Activated CD4-positive, alpha-beta T cell treated with anti-CD3 and anti-CD28 coated beads, Interleukin-2, amount 10 ng/mL, durations not matched to agents 7 days and 5 days (primary cell): Measurements from ENCODE around the gene MIPEP. TPM values are rescaled to one million over a fixed set of nuclear protein-coding genes. Genes with fewer than 3 reads are reported as not detected.

Experiments
- CTCF ChIA-PET: fragments of 350-600 bp; sonication (Branson Sonifier 250); formaldehyde crosslinking; loops from one replicate; lab custom pipeline; 2021; ENCODE audit warnings: antibody characterized with exemption; lab: Charles Lee
- POLR2A ChIA-PET: fragments of 350-600 bp; sonication (Branson Sonifier 250); formaldehyde crosslinking; loops from one replicate; lab custom pipeline; 2021; ENCODE audit warnings: antibody characterized with exemption; lab: Charles Lee
- DNase-seq: peaks from one replicate; pipeline ENCODE4 v3.0.0-alpha.2; 2020
- H3K27ac Mint-ChIP-seq: one replicate; pipeline ENCODE4 v1.8.0; 2021; ENCODE audit warnings: mild to moderate bottlenecking, moderate library complexity, mixed read lengths
- H3K27me3 Mint-ChIP-seq: one replicate; pipeline ENCODE4 v1.8.0; 2021; ENCODE audit warnings: mixed read lengths
- H3K36me3 Mint-ChIP-seq: one replicate; pipeline ENCODE4 v1.8.0; 2021; ENCODE audit warnings: low read depth, mixed read lengths
- H3K4me1 Mint-ChIP-seq: one replicate; pipeline ENCODE4 v1.8.0; 2021; ENCODE audit warnings: mixed read lengths
- H3K4me3 Mint-ChIP-seq: one replicate; pipeline ENCODE4 v1.8.0; 2021; ENCODE audit warnings: mild to moderate bottlenecking, moderate library complexity, mixed read lengths
- H3K9me3 Mint-ChIP-seq: one replicate; pipeline ENCODE4 v1.8.0; 2021; ENCODE audit warnings: mixed read lengths
- total RNA-seq, 2 experiments: library from RNA; stranded (reverse); gene quantifications; one replicate each; pipeline ENCODE4 v1.2.3, GENCODE V29; 2021

Gene MIPEP
- total RNA-seq, 2 experiments from 2014 or later: 8.2 to 10.0 TPM

GRCh38 chr13:23843436-23843835, 45.8 kb downstream of the MIPEP start:
- Mint-ChIP-seq H3K27ac (no peak overlapping the region), H3K4me1 (peaks cover 11% of the 10 kb centered on the region), H3K36me3 (no peaks in the 10 kb centered on the region), H3K4me3 (no peak overlapping the region), H3K9me3 (no peaks in the 10 kb centered on the region), H3K27me3 (no peaks in the 10 kb centered on the region)
- DNase-seq: no peak
- CTCF ChIA-PET: interaction anchor here (0.6 to 1.2 kb wide), 2 partner anchors 8 to 9 kb away, joined by 3 read pairs; no protein-coding TSS in a partner anchor
- POLR2A ChIA-PET: no interaction called here

- H3K36me3 Mint-ChIP-seq: no peaks in the 10 kb centered on the region
- no peaks in the 10 kb centered on the region for H3K27me3 Mint-ChIP-seq
- peaks cover 11% of the 10 kb centered on the region for H3K4me1 Mint-ChIP-seq
- CTCF ChIA-PET: no interaction called here
- POLR2A ChIA-PET: no interaction called here
- no peak for DNase-seq
- H3K4me3 Mint-ChIP-seq: no peak overlapping the region
- no peak overlapping the region for H3K27ac Mint-ChIP-seq
- no peaks in the 10 kb centered on the region for H3K9me3 Mint-ChIP-seq
These were observed 46.8 kb downstream of the MIPEP start for GRCh38 chr13:23842406-23842805.

DNA sequence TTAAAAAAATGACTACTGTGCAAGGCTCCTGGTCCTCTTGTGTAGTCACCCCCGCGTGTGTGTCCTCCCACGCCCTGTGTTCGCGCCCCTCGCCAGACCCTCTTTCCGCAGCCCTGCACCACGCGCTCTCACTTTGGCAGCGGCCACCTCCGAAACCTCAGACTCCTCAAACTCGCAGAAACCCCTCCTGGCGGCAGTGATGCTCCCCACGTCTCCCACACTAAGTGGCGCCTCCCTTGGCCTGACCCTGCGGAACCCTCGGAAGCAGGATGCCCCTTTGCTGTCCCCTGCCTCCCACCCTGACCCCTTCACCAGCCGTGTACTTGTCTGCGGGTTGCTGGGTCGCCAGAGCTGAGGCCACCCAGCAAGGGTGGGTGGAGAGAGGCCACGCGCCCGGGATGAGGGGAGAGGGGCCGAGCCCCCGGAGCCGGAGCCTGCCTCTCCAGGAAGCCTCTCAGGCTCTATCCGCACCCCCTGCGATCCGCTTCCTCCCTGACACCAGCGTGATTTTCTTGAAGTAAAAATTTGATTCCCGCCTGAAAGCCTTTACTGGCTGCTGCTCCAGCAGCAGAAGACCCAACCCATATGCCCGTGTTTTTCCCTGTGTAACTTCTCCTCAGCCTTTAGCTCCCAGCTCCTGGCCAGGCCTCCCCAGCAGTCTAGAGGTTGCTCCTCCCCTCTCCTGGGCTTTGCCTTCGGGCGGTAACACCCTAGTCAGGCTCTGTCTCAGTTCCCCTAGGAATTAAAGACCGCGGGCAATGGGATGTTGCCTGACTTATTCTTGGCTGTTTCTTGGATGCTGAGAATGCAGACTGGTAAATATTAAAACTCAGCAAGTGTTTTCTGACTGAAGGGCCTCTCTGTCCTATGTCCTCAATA, 55.2 kb downstream of the MIPEP start:
- ChIA-PET POLR2A (no interaction called here), CTCF (no interaction called here)
- Mint-ChIP-seq H3K4me3 (no peak overlapping the region), H3K27ac (no peak overlapping the region), H3K36me3 (no peaks in the 10 kb centered on the region), H3K4me1 (no peaks in the 10 kb centered on the region), H3K9me3 (no peaks in the 10 kb centered on the region), H3K27me3 (no peaks in the 10 kb centered on the region)
- DNase-seq: no peak

DNA sequence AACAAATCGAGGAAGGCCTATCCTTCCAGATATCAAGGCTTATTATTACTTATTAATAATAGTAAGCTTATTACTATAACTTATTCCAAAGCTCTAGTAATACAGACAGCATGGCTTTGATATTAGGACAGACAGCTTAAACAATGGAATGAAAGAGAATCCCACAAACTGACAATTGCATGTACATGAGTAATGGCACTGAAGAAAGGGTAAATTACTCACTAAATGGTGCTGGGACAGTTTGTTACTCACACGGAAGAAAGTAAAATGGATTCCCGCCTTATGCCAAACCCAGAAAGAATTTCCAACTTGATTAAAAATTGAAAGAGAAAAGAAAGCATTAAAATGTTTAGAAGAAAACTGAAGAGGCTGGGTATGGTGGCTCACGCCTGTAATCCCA, 60.3 kb downstream of the MIPEP start:
- CTCF ChIA-PET: no interaction called here
- POLR2A ChIA-PET: no interaction called here
- Mint-ChIP-seq H3K9me3 (peaks cover 7% of the 10 kb centered on the region), H3K27ac (no peak overlapping the region), H3K36me3 (peaks cover 7% of the 10 kb centered on the region), H3K4me1 (no peaks in the 10 kb centered on the region), H3K27me3 (no peaks in the 10 kb centered on the region), H3K4me3 (no peak overlapping the region)
- no peak for DNase-seq

DNA sequence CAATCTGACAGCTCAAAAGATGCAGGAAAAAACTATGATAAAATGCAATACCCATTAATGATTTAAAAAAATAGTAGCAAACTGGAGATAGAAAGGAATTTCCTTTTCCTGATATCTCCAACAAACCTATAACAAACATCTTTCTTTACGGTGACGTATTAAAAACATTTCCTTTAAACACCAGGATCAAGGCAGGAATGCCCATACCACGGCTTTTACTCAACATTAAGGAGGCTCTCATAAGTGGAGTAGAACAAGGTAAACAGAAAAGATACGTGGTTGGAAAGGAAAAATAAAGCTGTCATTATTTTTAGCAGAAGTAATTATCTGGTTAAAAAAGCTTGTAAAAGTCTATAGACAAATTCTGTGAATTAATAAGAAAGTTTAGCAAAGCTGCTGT, 61.1 kb downstream of the MIPEP start:
- no peak overlapping the region for H3K4me3 Mint-ChIP-seq
- H3K27me3 Mint-ChIP-seq: no peaks in the 10 kb centered on the region
- no peak for DNase-seq
- ChIA-PET CTCF (no interaction called here), POLR2A (no interaction called here)
- peaks cover 7% of the 10 kb centered on the region for H3K36me3 Mint-ChIP-seq
- peaks cover 7% of the 10 kb centered on the region for H3K9me3 Mint-ChIP-seq
- no peak overlapping the region for H3K27ac Mint-ChIP-seq
- H3K4me1 Mint-ChIP-seq: no peaks in the 10 kb centered on the region

DNA sequence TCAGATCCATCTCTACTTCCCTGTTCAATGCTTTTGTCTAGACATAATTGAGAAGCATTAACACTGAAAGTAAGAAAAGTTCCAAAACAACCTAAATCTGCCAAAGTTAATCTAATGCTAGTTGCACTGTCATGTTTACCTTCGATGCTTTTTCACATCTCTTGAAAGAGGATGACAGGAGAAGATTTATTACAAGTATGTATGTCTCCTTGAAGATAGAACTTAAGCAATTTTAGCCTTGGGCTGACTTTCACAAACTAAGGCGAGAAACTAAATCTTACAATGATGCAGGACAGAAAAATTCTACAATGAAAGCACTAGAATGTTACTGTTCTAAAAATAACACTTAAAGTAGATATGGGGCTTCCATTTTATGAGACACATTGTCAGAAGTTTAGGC, 64.0 kb downstream of the MIPEP start:
- Mint-ChIP-seq H3K9me3 (peaks cover 7% of the 10 kb centered on the region), H3K36me3 (peaks cover 7% of the 10 kb centered on the region), H3K4me1 (no peaks in the 10 kb centered on the region), H3K27me3 (no peaks in the 10 kb centered on the region), H3K4me3 (no peak overlapping the region), H3K27ac (no peak overlapping the region)
- ChIA-PET POLR2A (no interaction called here), CTCF (no interaction called here)
- DNase-seq: no peak

DNA sequence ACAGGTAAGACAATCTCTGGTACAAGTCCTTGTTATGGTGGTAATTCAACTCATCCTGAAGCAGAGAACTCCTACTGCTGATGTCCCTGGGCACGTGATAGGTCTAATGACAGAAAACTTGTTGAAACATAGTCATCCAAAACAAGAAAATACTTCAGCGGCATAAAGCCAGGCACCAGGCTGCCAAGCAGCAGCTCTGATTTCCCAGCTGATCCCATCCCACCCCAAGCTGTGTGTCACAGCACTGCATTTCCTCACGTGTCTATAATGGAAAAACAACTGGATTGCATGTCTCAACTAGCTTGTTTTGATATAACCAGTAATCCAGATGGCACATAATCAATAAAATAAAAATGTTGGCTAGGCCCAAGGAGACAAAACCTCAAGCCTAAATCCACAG, 64.8 kb downstream of the MIPEP start:
- no peaks in the 10 kb centered on the region for H3K4me1 Mint-ChIP-seq
- POLR2A ChIA-PET: no interaction called here
- DNase-seq: no peak
- H3K36me3 Mint-ChIP-seq: peaks cover 7% of the 10 kb centered on the region
- no peak overlapping the region for H3K27ac Mint-ChIP-seq
- H3K4me3 Mint-ChIP-seq: no peak overlapping the region
- no peaks in the 10 kb centered on the region for H3K27me3 Mint-ChIP-seq
- peaks cover 7% of the 10 kb centered on the region for H3K9me3 Mint-ChIP-seq
- CTCF ChIA-PET: interaction anchor here (0.6 to 1.3 kb wide), 4 partner anchors 10 to 100 kb away, joined by 3 to 4 read pairs (median 3); no protein-coding TSS in a partner anchor

DNA sequence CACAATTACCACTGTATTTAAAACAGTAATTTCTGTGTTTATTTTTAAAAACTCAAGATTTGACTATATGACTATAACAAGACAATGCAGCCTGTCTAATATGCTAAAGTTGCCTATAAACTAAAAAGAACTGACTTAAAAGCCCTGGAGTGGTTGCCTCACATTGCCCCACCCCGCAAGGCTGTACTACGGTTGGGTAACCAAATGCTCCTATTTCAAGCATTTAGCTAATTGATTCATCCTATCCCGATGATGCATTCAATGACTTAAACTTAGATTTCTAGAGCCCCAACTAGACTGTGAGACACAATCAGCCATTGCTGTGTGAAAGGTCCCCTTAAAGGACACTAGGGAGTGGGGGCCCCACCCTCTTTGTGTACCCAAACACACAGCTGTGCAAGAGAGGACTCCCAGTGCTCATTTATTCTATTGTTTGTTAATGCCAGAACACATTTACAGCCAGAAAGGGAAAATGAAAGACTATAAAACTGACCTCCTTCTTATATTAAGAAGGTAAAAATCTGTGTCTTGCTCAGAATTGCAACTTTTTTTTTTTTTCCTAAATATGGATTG, 66.9 kb downstream of the MIPEP start:
- ChIA-PET CTCF (no interaction called here), POLR2A (no interaction called here)
- peaks cover 7% of the 10 kb centered on the region for H3K36me3 Mint-ChIP-seq
- peaks cover 2% of the 10 kb centered on the region for H3K4me1 Mint-ChIP-seq
- no peak for DNase-seq
- no peaks in the 10 kb centered on the region for H3K27me3 Mint-ChIP-seq
- no peak overlapping the region for H3K27ac Mint-ChIP-seq
- H3K4me3 Mint-ChIP-seq: no peak overlapping the region
- peaks cover 7% of the 10 kb centered on the region for H3K9me3 Mint-ChIP-seq

DNA sequence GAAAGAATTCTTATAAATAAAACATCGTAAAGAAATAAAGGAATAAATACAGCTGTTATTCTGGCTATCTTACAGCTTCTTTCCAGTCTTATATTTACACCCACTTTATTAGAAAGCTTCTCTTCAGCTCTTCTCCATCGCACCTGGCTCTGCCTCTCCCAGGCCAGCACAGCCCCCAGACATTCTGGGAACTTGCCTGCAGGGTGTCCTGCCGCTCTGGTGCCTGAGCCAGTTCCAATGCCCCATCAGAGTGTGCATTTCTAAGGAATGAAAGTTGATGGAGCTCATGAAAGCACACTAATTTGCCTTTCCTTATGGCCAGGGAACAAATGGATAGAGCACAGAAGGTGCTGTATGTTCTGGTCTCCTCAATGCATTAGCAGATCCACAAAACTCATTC, 68.7 kb downstream of the MIPEP start:
- Mint-ChIP-seq H3K36me3 (peaks cover 6% of the 10 kb centered on the region), H3K27ac (no peak overlapping the region), H3K9me3 (peaks cover 7% of the 10 kb centered on the region), H3K27me3 (no peaks in the 10 kb centered on the region), H3K4me3 (no peak overlapping the region), H3K4me1 (peaks cover 2% of the 10 kb centered on the region)
- no peak for DNase-seq
- POLR2A ChIA-PET: no interaction called here
- CTCF ChIA-PET: no interaction called here

- no peaks in the 10 kb centered on the region for H3K36me3 Mint-ChIP-seq
- ChIA-PET POLR2A (no interaction called here), CTCF (no interaction called here)
- no peak overlapping the region for H3K27ac Mint-ChIP-seq
- peaks cover 2% of the 10 kb centered on the region for H3K4me1 Mint-ChIP-seq
- DNase-seq: no peak
- H3K4me3 Mint-ChIP-seq: no peak overlapping the region
- no peaks in the 10 kb centered on the region for H3K27me3 Mint-ChIP-seq
- H3K9me3 Mint-ChIP-seq: no peaks in the 10 kb centered on the region
These were observed 71.4 kb downstream of the MIPEP start for GRCh38 chr13:23817830-23818229.

- peaks cover 2% of the 10 kb centered on the region for H3K4me1 Mint-ChIP-seq
- CTCF ChIA-PET: no interaction called here
- no peak overlapping the region for H3K4me3 Mint-ChIP-seq
- POLR2A ChIA-PET: no interaction called here
- no peaks in the 10 kb centered on the region for H3K9me3 Mint-ChIP-seq
- no peak for DNase-seq
- H3K27me3 Mint-ChIP-seq: no peaks in the 10 kb centered on the region
- no peak overlapping the region for H3K27ac Mint-ChIP-seq
- no peaks in the 10 kb centered on the region for H3K36me3 Mint-ChIP-seq
These were observed 72.1 kb downstream of the MIPEP start for GRCh38 chr13:23817136-23817535.

GRCh38 chr13:23813635-23814034, 75.6 kb downstream of the MIPEP start:
- Mint-ChIP-seq H3K9me3 (no peaks in the 10 kb centered on the region), H3K27me3 (no peaks in the 10 kb centered on the region), H3K4me3 (no peak overlapping the region), H3K4me1 (peaks cover 2% of the 10 kb centered on the region), H3K27ac (no peak overlapping the region), H3K36me3 (no peaks in the 10 kb centered on the region)
- DNase-seq: no peak
- ChIA-PET CTCF (no interaction called here), POLR2A (no interaction called here)

GRCh38 chr13:23811366-23812062, 77.7 kb downstream of the MIPEP start:
- H3K9me3 Mint-ChIP-seq: no peaks in the 10 kb centered on the region
- H3K4me1 Mint-ChIP-seq: no peaks in the 10 kb centered on the region
- ChIA-PET POLR2A (no interaction called here), CTCF (interaction anchor here (0.8 to 0.9 kb wide), 2 partner anchors 8 to 12 kb away, joined by 3 read pairs; no protein-coding TSS in a partner anchor)
- no peaks in the 10 kb centered on the region for H3K36me3 Mint-ChIP-seq
- no peak overlapping the region for H3K4me3 Mint-ChIP-seq
- no peak for DNase-seq
- no peak overlapping the region for H3K27ac Mint-ChIP-seq
- no peaks in the 10 kb centered on the region for H3K27me3 Mint-ChIP-seq
